DOHH2 (cell line): ENCODE results near the gene C11orf54.

Source experiments
- H3F3A ChIP-seq: fragments of 200-600 bp; sonication (generic), shearing (Covaris generic); 2 replicates; pipeline ENCODE4 v1.6.0; 2016; ENCODE audit warnings: antibody characterized with exemption, mild to moderate bottlenecking; ENCODE audit not compliant: control insufficient read depth, insufficient read depth
- H3K27ac ChIP-seq: fragments of 200-600 bp; sonication (generic); 2 replicates; pipeline ENCODE4 v1.5.1; 2014; ENCODE audit warnings: low read depth, mild to moderate bottlenecking, low read length, moderate library complexity
- H3K27me3 ChIP-seq: fragments of 200-600 bp; sonication (generic); 2 replicates; pipeline ENCODE4 v1.6.1; 2014; ENCODE audit warnings: mild to moderate bottlenecking, low read length, mixed read lengths; ENCODE audit not compliant: control insufficient read depth
- H3K36me3 ChIP-seq: fragments of 200-600 bp; sonication (generic); 2 replicates; pipeline ENCODE4 v1.6.1; 2014; ENCODE audit warnings: mild to moderate bottlenecking, low read length, moderate library complexity, mixed read lengths; ENCODE audit not compliant: control insufficient read depth
- H3K4me1 ChIP-seq: fragments of 200-600 bp; sonication (generic); 2 replicates; pipeline ENCODE4 v1.6.1; 2014; ENCODE audit warnings: mild to moderate bottlenecking, low read length, mixed read lengths; ENCODE audit not compliant: control insufficient read depth
- H3K4me2 ChIP-seq: fragments of 200-600 bp; sonication (generic); 2 replicates; pipeline ENCODE4 v1.6.0; 2014; ENCODE audit warnings: mild to moderate bottlenecking, low read length, moderate library complexity
- H3K4me3 ChIP-seq: fragments of 200-600 bp; sonication (generic); 2 replicates; pipeline ENCODE4 v1.5.1; 2014; ENCODE audit warnings: mild to moderate bottlenecking, low read length, mixed read lengths
- H3K79me2 ChIP-seq: fragments of 200-600 bp; sonication (generic); 2 replicates; pipeline ENCODE4 v1.6.1; 2014; ENCODE audit warnings: mild to moderate bottlenecking, low read length, mixed read lengths; ENCODE audit not compliant: control insufficient read depth
- H3K9me2 ChIP-seq: fragments of 200-600 bp; sonication (generic); replicated peaks from 2 replicates; pipeline ENCODE4 v1.6.1; 2014; ENCODE audit warnings: mild to moderate bottlenecking, low read length, mixed read lengths; ENCODE audit not compliant: control insufficient read depth
- H3K9me3 ChIP-seq: fragments of 200-600 bp; sonication (generic); 2 replicates; pipeline ENCODE4 v1.6.1; 2014; ENCODE audit warnings: antibody characterized with exemption, low read length, mixed read lengths; ENCODE audit not compliant: control insufficient read depth, insufficient read depth
- H4K20me1 ChIP-seq: fragments of 200-600 bp; sonication (generic); 2 replicates; pipeline ENCODE4 v1.6.0; 2014; ENCODE audit warnings: low read depth, mild to moderate bottlenecking, antibody characterized with exemption, low read length, moderate library complexity; ENCODE audit not compliant: control insufficient read depth, insufficient read depth
- EZH2phosphoT487 ChIP-seq: fragments of 200-600 bp; sonication (generic); IDR thresholded peaks from 2 replicates; pipeline ENCODE4 v1.6.1; 2017; ENCODE audit warnings: borderline replicate concordance, mild to moderate bottlenecking, antibody characterized with exemption, low read length, moderate library complexity, mixed read lengths
- TF ChIP-seq, protein P1 (sequence below): fragments of 200-600 bp; sonication (generic); IDR thresholded peaks from one replicate; pipeline ENCODE4 v1.5.1; 2014; ENCODE audit warnings: antibody characterized with exemption, mild to moderate bottlenecking, low read depth, low read length; ENCODE audit not compliant: poor library complexity, severe bottlenecking

The C11orf54 gene

DNA sequence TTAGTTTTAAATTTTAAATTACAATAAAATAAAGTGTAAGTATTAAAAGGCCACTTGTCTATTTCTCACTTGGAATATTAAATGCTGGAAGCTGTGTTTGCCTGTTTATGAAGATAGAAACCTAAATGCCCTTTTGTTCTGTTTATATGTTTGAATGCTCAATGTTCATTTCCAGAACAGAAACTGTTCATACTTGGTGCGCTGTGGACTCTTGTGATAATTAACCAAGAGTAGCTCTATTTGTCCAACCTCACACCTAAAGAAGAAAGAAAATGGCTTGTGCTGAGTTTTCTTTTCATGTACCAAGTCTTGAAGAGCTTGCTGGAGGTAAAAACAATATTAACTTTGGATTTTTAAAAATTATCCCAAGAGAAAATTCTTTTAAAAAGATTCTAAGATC, 5.7 kb downstream of the C11orf54 start:
- Histone ChIP-seq H3F3A (peaks cover 3% of the 10 kb centered on the region; the same call in 1 of the 2 replicates), H3K4me2 (no peak overlapping the region), H3K4me3 (no peak overlapping the region), H3K79me2 (peaks cover 33% of the 10 kb centered on the region), H3K27me3 (no peaks in the 10 kb centered on the region), H3K4me1 (peaks cover 5% of the 10 kb centered on the region), H4K20me1 (no peaks in the 10 kb centered on the region), H3K9me2 (no peaks in the 10 kb centered on the region), H3K27ac (no peak overlapping the region), H3K9me3 (no peaks in the 10 kb centered on the region), H3K36me3 (peaks cover 9% of the 10 kb centered on the region)
- TF ChIP-seq, protein P1, sequence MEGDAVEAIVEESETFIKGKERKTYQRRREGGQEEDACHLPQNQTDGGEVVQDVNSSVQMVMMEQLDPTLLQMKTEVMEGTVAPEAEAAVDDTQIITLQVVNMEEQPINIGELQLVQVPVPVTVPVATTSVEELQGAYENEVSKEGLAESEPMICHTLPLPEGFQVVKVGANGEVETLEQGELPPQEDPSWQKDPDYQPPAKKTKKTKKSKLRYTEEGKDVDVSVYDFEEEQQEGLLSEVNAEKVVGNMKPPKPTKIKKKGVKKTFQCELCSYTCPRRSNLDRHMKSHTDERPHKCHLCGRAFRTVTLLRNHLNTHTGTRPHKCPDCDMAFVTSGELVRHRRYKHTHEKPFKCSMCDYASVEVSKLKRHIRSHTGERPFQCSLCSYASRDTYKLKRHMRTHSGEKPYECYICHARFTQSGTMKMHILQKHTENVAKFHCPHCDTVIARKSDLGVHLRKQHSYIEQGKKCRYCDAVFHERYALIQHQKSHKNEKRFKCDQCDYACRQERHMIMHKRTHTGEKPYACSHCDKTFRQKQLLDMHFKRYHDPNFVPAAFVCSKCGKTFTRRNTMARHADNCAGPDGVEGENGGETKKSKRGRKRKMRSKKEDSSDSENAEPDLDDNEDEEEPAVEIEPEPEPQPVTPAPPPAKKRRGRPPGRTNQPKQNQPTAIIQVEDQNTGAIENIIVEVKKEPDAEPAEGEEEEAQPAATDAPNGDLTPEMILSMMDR, result no peak
- no peak for TF ChIP-seq EZH2phosphoT487

DNA sequence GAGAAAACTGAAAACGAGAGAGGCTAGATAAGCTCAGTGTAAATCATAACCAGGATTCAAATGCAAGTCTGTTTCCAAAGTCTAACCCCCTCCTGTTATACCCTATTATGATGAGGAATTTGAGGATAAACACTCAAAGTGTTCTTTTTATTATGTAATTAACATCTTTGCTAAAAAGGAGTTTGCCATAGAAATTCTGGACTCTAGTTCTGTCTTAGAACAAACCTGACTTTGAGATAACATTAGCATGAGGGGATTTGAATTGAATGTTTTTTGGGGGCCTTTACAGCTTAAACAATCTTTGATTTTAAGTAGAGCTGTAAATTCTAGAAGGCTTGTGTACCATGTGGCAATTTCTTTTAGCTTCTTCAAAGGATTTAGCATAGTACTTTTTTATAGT, 9.5 kb downstream of the C11orf54 start:
- Histone ChIP-seq H3F3A (peaks cover 3% of the 10 kb centered on the region; the same call in 1 of the 2 replicates), H3K4me3 (no peak overlapping the region), H3K9me3 (no peaks in the 10 kb centered on the region), H4K20me1 (no peaks in the 10 kb centered on the region), H3K4me2 (no peak overlapping the region), H3K79me2 (peaks cover 3% of the 10 kb centered on the region; the same call in 1 of the 2 replicates), H3K27ac (no peak overlapping the region), H3K27me3 (no peaks in the 10 kb centered on the region), H3K9me2 (no peaks in the 10 kb centered on the region), H3K36me3 (peaks cover 14% of the 10 kb centered on the region), H3K4me1 (no peaks in the 10 kb centered on the region)
- TF ChIP-seq, protein P1, result no peak
- TF ChIP-seq EZH2phosphoT487, result no peak

DNA sequence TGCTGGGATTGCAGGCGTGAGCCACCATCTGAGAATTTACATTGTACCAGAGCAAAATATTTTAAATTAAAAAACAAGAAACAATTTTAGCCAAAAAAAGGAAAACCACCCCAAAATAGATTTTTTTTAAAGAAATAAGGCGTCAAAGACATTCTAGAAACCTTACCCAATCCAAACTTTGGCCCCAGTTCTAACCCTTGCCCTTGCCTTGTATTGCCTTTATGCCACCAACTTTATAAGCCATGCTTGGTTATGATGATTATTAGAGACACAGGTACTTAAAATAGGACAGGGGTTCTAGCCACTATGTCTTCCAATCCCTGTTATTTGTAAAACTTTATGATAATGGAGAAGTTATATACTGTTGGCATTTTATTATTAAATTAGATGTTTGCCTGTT, 11.8 kb downstream of the C11orf54 start:
- TF ChIP-seq, protein P1, result no peak
- no peak for TF ChIP-seq EZH2phosphoT487
- H4K20me1 ChIP-seq, result no peaks in the 10 kb centered on the region
- no peak overlapping the region for H3K27ac ChIP-seq
- no peaks in the 10 kb centered on the region for H3F3A ChIP-seq
- no peaks in the 10 kb centered on the region for H3K4me1 ChIP-seq
- H3K4me2 ChIP-seq, result no peak overlapping the region
- no peaks in the 10 kb centered on the region for H3K9me2 ChIP-seq
- no peaks in the 10 kb centered on the region for H3K79me2 ChIP-seq
- H3K27me3 ChIP-seq, result no peaks in the 10 kb centered on the region
- no peak overlapping the region for H3K4me3 ChIP-seq
- H3K9me3 ChIP-seq, result no peaks in the 10 kb centered on the region
- peaks cover 31% of the 10 kb centered on the region for H3K36me3 ChIP-seq

GRCh38 chr11:93756748-93757147, 15.3 kb downstream of the C11orf54 start:
- TF ChIP-seq, protein P1, result no peak
- TF ChIP-seq EZH2phosphoT487, result no peak
- Histone ChIP-seq H3K36me3 (peaks cover 55% of the 10 kb centered on the region), H3F3A (no peaks in the 10 kb centered on the region), H3K27me3 (no peaks in the 10 kb centered on the region), H3K4me2 (no peak overlapping the region), H4K20me1 (no peaks in the 10 kb centered on the region), H3K27ac (no peak overlapping the region), H3K4me1 (no peaks in the 10 kb centered on the region), H3K4me3 (no peak overlapping the region), H3K9me3 (no peaks in the 10 kb centered on the region), H3K9me2 (no peaks in the 10 kb centered on the region), H3K79me2 (no peaks in the 10 kb centered on the region)
